ENCODE data around the gene PHLDB2.

PHLDB2 gene

GRCh38 chr3:111919370-111920065 lies 60.5 kb downstream of the PHLDB2 start:
- no peak overlapping the region for H3K4me3 ChIP-seq (ENCODE audit: low read depth, low read length)
- no peak for TF ChIP-seq CTCF (IDR thresholded peaks at IDR 0.05; ENCODE audit: low read depth, low read length)

GRCh38 chr3:111921181-111921580 lies 62.1 kb downstream of the PHLDB2 start:
- no peak overlapping the region for H3K4me3 ChIP-seq (ENCODE audit: low read depth, low read length)

GRCh38 chr3:111923095-111923771 lies 64.2 kb downstream of the PHLDB2 start:
- TF ChIP-seq CTCF (IDR thresholded peaks at IDR 0.05; ENCODE audit: low read depth, low read length): no peak

More at GRCh38 chr3:111921181-111921580, 62.1 kb downstream of the PHLDB2 start:
- no peak for TF ChIP-seq CTCF (IDR thresholded peaks at IDR 0.05; ENCODE audit: low read depth, low read length)

GRCh38 chr3:111923806-111924205 lies 64.7 kb downstream of the PHLDB2 start:
- TF ChIP-seq CTCF (IDR thresholded peaks at IDR 0.05; ENCODE audit: low read depth, low read length): no peak
- H3K4me3 ChIP-seq (ENCODE audit: low read depth, low read length): no peak overlapping the region

More at GRCh38 chr3:111923095-111923771, 64.2 kb downstream of the PHLDB2 start:
- no peak overlapping the region for H3K4me3 ChIP-seq (ENCODE audit: low read depth, low read length)

GRCh38 chr3:111924283-111924682 lies 65.2 kb downstream of the PHLDB2 start:
- no peak for TF ChIP-seq CTCF (IDR thresholded peaks at IDR 0.05; ENCODE audit: low read depth, low read length)
- no peak overlapping the region for H3K4me3 ChIP-seq (ENCODE audit: low read depth, low read length)

GRCh38 chr3:111926266-111926676 lies 67.2 kb downstream of the PHLDB2 start:
- no peak overlapping the region for H3K4me3 ChIP-seq (ENCODE audit: low read depth, low read length)
- TF ChIP-seq CTCF (IDR thresholded peaks at IDR 0.05; ENCODE audit: low read depth, low read length): no peak

- no peak for TF ChIP-seq CTCF (IDR thresholded peaks at IDR 0.05; ENCODE audit: low read depth, low read length)
- H3K4me3 ChIP-seq (ENCODE audit: low read depth, low read length): no peak overlapping the region
Measured at GRCh38 chr3:111928613-111929012, 69.5 kb downstream of the PHLDB2 start.

Data from WI38 (cell line).